IMR-90 (cell line): ENCODE results near the gene TFIP11. TPM values are rescaled to one million over a fixed set of nuclear protein-coding genes. Genes with fewer than 3 reads are reported as not detected.

ENCODE experiments used
- ATAC-seq: fragments of 200-7000 bp; cut with Tn5 transposase; 2 replicates; pipeline ENCODE4 v1.9.1; 2020; ENCODE audit warnings: low read depth, mild to moderate bottlenecking, moderate library complexity
- BruUV-seq: library from RNA; stranded (reverse); fragments of 400-500 nt; replicated peaks from 2 replicates; lab custom pipeline; 2021; lab: Mats Ljungman, UMichigan
- CTCF ChIA-PET: fragments of 300-600 bp; formaldehyde crosslinking; extraction: SDS; loops from one replicate; lab custom pipeline; 2021; ENCODE audit warnings: antibody characterized with exemption; lab: Yijun Ruan, JAX
- POLR2A ChIA-PET: fragments of 300-600 bp; sonication (Branson Sonifier 250); formaldehyde crosslinking; loops from one replicate; lab custom pipeline; 2022; ENCODE audit warnings: antibody characterized with exemption; ENCODE audit not compliant: unreplicated experiment; lab: Charles Lee
- DNase-seq: peaks from one replicate; pipeline ENCODE4 v3.0.0; 2013
- H2AFZ ChIP-seq: replicated peaks from 2 replicates; pipeline ENCODE3; 2013; ENCODE audit warnings: low read length, mild to moderate bottlenecking; ENCODE audit not compliant: poor library complexity
- H2AK5ac ChIP-seq: 2 replicates; pipeline ENCODE4 v1.6.1; 2013; ENCODE audit warnings: low read depth, low read length, inconsistent platforms
- H2AK9ac ChIP-seq: replicated peaks from 2 replicates; pipeline ENCODE3; 2013; ENCODE audit warnings: mild to moderate bottlenecking, low read depth, low read length, moderate library complexity; ENCODE audit not compliant: poor library complexity
- H2BK120ac ChIP-seq: 2 replicates; pipeline ENCODE4 v1.6.1; 2013; ENCODE audit warnings: low read depth, low read length, inconsistent platforms
- H2BK15ac ChIP-seq: 3 replicates; pipeline ENCODE4 v1.6.1; 2013; ENCODE audit warnings: low read depth, low read length, inconsistent platforms
- H2BK20ac ChIP-seq: 2 replicates; pipeline ENCODE4 v1.6.1; 2013; ENCODE audit warnings: low read depth, mild to moderate bottlenecking, inconsistent platforms, low read length, moderate library complexity
- H2BK5ac ChIP-seq: 2 replicates; pipeline ENCODE4 v1.6.1; 2013; ENCODE audit warnings: mild to moderate bottlenecking, low read depth, low read length, inconsistent platforms; ENCODE audit not compliant: poor library complexity, severe bottlenecking
- H3K14ac ChIP-seq: replicated peaks from 2 replicates; pipeline ENCODE4 v1.6.1; 2013; ENCODE audit warnings: low read depth, low read length, inconsistent platforms
- H3K18ac ChIP-seq: 2 replicates; pipeline ENCODE4 v1.6.1; 2013; ENCODE audit warnings: low read depth, low read length, control low read depth
- H3K23ac ChIP-seq: 2 replicates; pipeline ENCODE4 v1.6.1; 2013; ENCODE audit warnings: low read depth, low read length, inconsistent platforms
- H3K27ac ChIP-seq: 2 replicates; pipeline ENCODE4 v1.5.1; 2013; ENCODE audit warnings: mild to moderate bottlenecking, control low read depth, low read length; ENCODE audit not compliant: insufficient read depth
- H3K27me3 ChIP-seq: 2 replicates; pipeline ENCODE4 v1.6.1; 2013; ENCODE audit warnings: low read length; ENCODE audit not compliant: control insufficient read depth, insufficient read depth
- H3K36me3 ChIP-seq: 2 replicates; pipeline ENCODE4 v1.6.1; 2013; ENCODE audit warnings: low read length, mixed read lengths; ENCODE audit not compliant: control insufficient read depth, insufficient read depth
- H3K4ac ChIP-seq: 2 replicates; pipeline ENCODE4 v1.6.1; 2013; ENCODE audit warnings: low read depth, low read length, inconsistent platforms
- H3K4me1 ChIP-seq: 2 replicates; pipeline ENCODE4 v1.6.1; 2013; ENCODE audit warnings: low read length, mixed read lengths; ENCODE audit not compliant: control insufficient read depth, insufficient read depth
- H3K4me2 ChIP-seq: 2 replicates; pipeline ENCODE4 v1.6.1; 2013; ENCODE audit warnings: low read depth, mild to moderate bottlenecking, control low read depth, low read length, moderate library complexity
- H3K4me3 ChIP-seq: 2 replicates; pipeline ENCODE4 v1.5.1; 2013; ENCODE audit warnings: low read depth, mild to moderate bottlenecking, control low read depth, low read length, moderate library complexity; ENCODE audit not compliant: insufficient read depth
- H3K56ac ChIP-seq: 2 replicates; pipeline ENCODE4 v1.6.1; 2013; ENCODE audit warnings: low read length, inconsistent platforms; ENCODE audit not compliant: insufficient read depth; ENCODE audit errors: extremely low read depth
- H3K79me1 ChIP-seq, 2 experiments: 2 replicates each; pipeline ENCODE4 v1.6.1; 2013; ENCODE audit warnings: low read length in 2 of 2, inconsistent platforms in 1 of 2, low read depth in 1 of 2
- H3K9ac ChIP-seq: 2 replicates; pipeline ENCODE4 v1.6.1; 2013; ENCODE audit warnings: low read depth, low read length, control low read depth
- H3K9me1 ChIP-seq: 2 replicates; pipeline ENCODE4 v1.6.1; 2013; ENCODE audit warnings: low read length, inconsistent platforms; ENCODE audit not compliant: insufficient read depth
- H3K9me3 ChIP-seq: 2 replicates; pipeline ENCODE4 v1.6.1; 2013; ENCODE audit warnings: low read length; ENCODE audit not compliant: control insufficient read depth, insufficient read depth
- H4K20me1 ChIP-seq: 2 replicates; pipeline ENCODE4 v1.6.1; 2013; ENCODE audit warnings: low read length, inconsistent platforms; ENCODE audit not compliant: insufficient read depth
- H4K5ac ChIP-seq: 2 replicates; pipeline ENCODE4 v1.6.1; 2013; ENCODE audit warnings: mild to moderate bottlenecking, low read depth, low read length, control low read depth
- H4K8ac ChIP-seq, 2 experiments: 2 replicates each; pipeline ENCODE4 v1.6.1; 2013; ENCODE audit warnings: low read depth in 2 of 2, low read length in 2 of 2, control low read depth in 1 of 2, inconsistent platforms in 1 of 2
- H4K91ac ChIP-seq: 2 replicates; pipeline ENCODE4 v1.6.1; 2013; ENCODE audit warnings: low read depth, low read length, inconsistent platforms; ENCODE audit not compliant: insufficient read depth
- CEBPB ChIP-seq: IDR thresholded peaks from 2 replicates; pipeline ENCODE4 v1.6.1; 2012; ENCODE audit warnings: low read depth, low read length, improper control_type of control experiment
- CHD1 ChIP-seq: IDR thresholded peaks from 2 replicates; pipeline ENCODE4 v1.6.1; 2012; ENCODE audit warnings: low read depth, low read length, improper control_type of control experiment
- FOS ChIP-seq: fragments of 150-350 bp; IDR thresholded peaks from 2 replicates; pipeline ENCODE4 v1.6.1; 2016; ENCODE audit warnings: low read depth, low read length
- MAFK ChIP-seq: IDR thresholded peaks from 2 replicates; pipeline ENCODE4 v1.6.1; 2012; ENCODE audit warnings: low read depth, low read length, improper control_type of control experiment
- MAZ ChIP-seq: IDR thresholded peaks from 2 replicates; pipeline ENCODE4 v1.6.1; 2012; ENCODE audit warnings: low read depth, mild to moderate bottlenecking, low read length, improper control_type of control experiment, moderate library complexity, borderline replicate concordance
- MXI1 ChIP-seq: IDR thresholded peaks from 2 replicates; pipeline ENCODE4 v1.6.1; 2012; ENCODE audit warnings: low read depth, mild to moderate bottlenecking, low read length, moderate library complexity, borderline replicate concordance
- NFE2L2 ChIP-seq: fragments of 150-350 bp; IDR thresholded peaks from 2 replicates; pipeline ENCODE4 v1.6.1; 2016; ENCODE audit warnings: low read depth, mild to moderate bottlenecking, low read length
- POLR2A ChIP-seq: IDR thresholded peaks from 2 replicates; pipeline ENCODE4 v1.6.1; 2012; ENCODE audit warnings: mild to moderate bottlenecking, low read depth, low read length
- RAD21 ChIP-seq: IDR thresholded peaks from 2 replicates; pipeline ENCODE4 v1.6.1; 2012; ENCODE audit warnings: low read length, improper control_type of control experiment
- RCOR1 ChIP-seq: IDR thresholded peaks from 2 replicates; pipeline ENCODE4 v1.6.1; 2012; ENCODE audit warnings: mild to moderate bottlenecking, low read length, improper control_type of control experiment; ENCODE audit not compliant: insufficient replicate concordance
- RFX5 ChIP-seq: IDR thresholded peaks from 2 replicates; pipeline ENCODE4 v1.8.0; 2012; ENCODE audit warnings: low read depth, mild to moderate bottlenecking, low read length, moderate library complexity
- SMC3 ChIP-seq: fragments of 150-350 bp; IDR thresholded peaks from 2 replicates; pipeline ENCODE4 v1.6.1; 2016; ENCODE audit warnings: low read depth, mild to moderate bottlenecking, antibody characterized with exemption, low read length, moderate library complexity
- WGBS, 2 experiments: methylation state at CpG; one replicate each; pipeline versions ENCODE4 v1.1.5 to v1.1.7; 2013; ENCODE audit warnings: missing lambda C conversion rate in 2 of 2; ENCODE audit not compliant: insufficient read length in 1 of 2; ENCODE audit errors: extremely low coverage in 2 of 2; 5-methylcytosine and 5-hydroxymethylcytosine counted together
- dilution Hi-C: fragments of 300-500 bp; cut with HindIII; formaldehyde crosslinking; loops from one replicate; pipeline ENCODE4 v1.14.3; 2018; ENCODE audit warnings: low sequenced_read_pairs; ENCODE audit not compliant: unreplicated experiment
- in situ Hi-C: fragments of 300-500 bp; cut with MboI; formaldehyde crosslinking; loops from 3 replicates; pipeline ENCODE4 v1.14.3; 2019; ENCODE audit warnings: low sequenced_read_pairs, inconsistent platforms, mixed read lengths
- intact Hi-C: fragments of 100-400 bp; cut with micrococcal nuclease; formaldehyde crosslinking; loops from 2 replicates; pipeline ENCODE4 v1.10.0; 2022
- polyA plus RNA-seq, 3 experiments: library from polyadenylated mRNA; depleted of rRNA; stranded (reverse); fragments of >200 nt; gene quantifications; 2 replicates each; pipeline ENCODE4 v1.2.3, GENCODE V29; 2012; ENCODE audit warnings: low replicate concordance in 1 of 3
- total RNA-seq: library from RNA; depleted of rRNA; stranded (reverse); fragments of >200 nt; gene quantifications from 2 replicates; pipeline ENCODE4 v1.2.3, GENCODE V29; 2012
- TF ChIP-seq, protein P1 (sequence below): fragments of 150-350 bp; IDR thresholded peaks from 2 replicates; pipeline ENCODE4 v1.6.1; 2016; ENCODE audit warnings: low read depth, mild to moderate bottlenecking, low read length, moderate library complexity, borderline replicate concordance
- TF ChIP-seq, protein P2 (sequence below): conservative IDR thresholded peaks from 2 replicates; pipeline ENCODE4 v1.5.1; 2012; ENCODE audit warnings: mild to moderate bottlenecking, low read depth, low read length, improper control_type of control experiment
- TF ChIP-seq, protein P3 (sequence below): fragments of 150-350 bp; IDR thresholded peaks from 2 replicates; pipeline ENCODE4 v1.6.1; 2017; ENCODE audit warnings: mild to moderate bottlenecking, antibody characterized with exemption, low read length, low read depth

Gene TFIP11
- total and polyA plus RNA-seq, 2 of the 4 experiments (the other 2 are of a cell fraction), result 22.5 to 43.2 TPM

DNA sequence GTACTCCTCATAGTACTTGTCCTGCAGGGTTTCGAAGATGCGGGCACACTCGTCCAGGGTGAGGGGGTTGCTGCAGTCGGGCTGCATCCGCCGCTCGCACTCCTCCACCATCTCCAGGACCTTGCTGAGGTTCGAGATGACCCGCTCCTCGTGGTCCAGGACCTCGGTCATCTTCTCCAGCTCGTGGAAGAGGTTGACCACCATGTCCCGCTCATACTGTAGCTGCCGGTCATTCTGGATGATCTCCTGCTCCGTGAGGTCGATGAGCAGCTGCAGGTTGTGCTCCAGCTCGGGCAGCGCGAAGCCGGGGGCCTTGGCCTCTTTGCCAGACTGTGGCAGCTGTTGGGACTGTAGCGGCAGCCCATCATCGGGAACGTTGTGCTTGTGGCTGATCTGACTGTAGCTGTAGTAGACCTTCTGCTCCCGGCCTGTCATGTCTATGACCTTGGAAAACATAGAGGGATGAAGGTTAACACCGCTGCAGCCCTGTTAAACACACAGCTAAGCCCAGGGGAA, 13.0 kb downstream of the TFIP11 start:
- no peaks in the 10 kb centered on the region for H3K9me1 ChIP-seq
- H4K91ac ChIP-seq, result no peak overlapping the region
- no peaks in the 10 kb centered on the region for H3K9me3 ChIP-seq
- no peaks in the 10 kb centered on the region for H3K4me1 ChIP-seq
- H4K5ac ChIP-seq, result no peak overlapping the region
- H4K8ac ChIP-seq, result no peak overlapping the region
- no peak overlapping the region for H3K56ac ChIP-seq
- no peak overlapping the region for H2BK15ac ChIP-seq
- TF ChIP-seq CEBPB (no peak), MAZ (no peak), NFE2L2 (no peak), RFX5 (no peak), MXI1 (no peak), POLR2A (no peak), RAD21 (no peak), CHD1 (no peak), RCOR1 (no peak), MAFK (no peak), FOS (no peak), SMC3 (no peak)
- TF ChIP-seq, protein P1, sequence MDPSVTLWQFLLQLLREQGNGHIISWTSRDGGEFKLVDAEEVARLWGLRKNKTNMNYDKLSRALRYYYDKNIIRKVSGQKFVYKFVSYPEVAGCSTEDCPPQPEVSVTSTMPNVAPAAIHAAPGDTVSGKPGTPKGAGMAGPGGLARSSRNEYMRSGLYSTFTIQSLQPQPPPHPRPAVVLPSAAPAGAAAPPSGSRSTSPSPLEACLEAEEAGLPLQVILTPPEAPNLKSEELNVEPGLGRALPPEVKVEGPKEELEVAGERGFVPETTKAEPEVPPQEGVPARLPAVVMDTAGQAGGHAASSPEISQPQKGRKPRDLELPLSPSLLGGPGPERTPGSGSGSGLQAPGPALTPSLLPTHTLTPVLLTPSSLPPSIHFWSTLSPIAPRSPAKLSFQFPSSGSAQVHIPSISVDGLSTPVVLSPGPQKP, result no peak
- TF ChIP-seq, protein P2, sequence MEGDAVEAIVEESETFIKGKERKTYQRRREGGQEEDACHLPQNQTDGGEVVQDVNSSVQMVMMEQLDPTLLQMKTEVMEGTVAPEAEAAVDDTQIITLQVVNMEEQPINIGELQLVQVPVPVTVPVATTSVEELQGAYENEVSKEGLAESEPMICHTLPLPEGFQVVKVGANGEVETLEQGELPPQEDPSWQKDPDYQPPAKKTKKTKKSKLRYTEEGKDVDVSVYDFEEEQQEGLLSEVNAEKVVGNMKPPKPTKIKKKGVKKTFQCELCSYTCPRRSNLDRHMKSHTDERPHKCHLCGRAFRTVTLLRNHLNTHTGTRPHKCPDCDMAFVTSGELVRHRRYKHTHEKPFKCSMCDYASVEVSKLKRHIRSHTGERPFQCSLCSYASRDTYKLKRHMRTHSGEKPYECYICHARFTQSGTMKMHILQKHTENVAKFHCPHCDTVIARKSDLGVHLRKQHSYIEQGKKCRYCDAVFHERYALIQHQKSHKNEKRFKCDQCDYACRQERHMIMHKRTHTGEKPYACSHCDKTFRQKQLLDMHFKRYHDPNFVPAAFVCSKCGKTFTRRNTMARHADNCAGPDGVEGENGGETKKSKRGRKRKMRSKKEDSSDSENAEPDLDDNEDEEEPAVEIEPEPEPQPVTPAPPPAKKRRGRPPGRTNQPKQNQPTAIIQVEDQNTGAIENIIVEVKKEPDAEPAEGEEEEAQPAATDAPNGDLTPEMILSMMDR, result no peak
- TF ChIP-seq, protein P3, sequence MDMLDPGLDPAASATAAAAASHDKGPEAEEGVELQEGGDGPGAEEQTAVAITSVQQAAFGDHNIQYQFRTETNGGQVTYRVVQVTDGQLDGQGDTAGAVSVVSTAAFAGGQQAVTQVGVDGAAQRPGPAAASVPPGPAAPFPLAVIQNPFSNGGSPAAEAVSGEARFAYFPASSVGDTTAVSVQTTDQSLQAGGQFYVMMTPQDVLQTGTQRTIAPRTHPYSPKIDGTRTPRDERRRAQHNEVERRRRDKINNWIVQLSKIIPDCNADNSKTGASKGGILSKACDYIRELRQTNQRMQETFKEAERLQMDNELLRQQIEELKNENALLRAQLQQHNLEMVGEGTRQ, result no peak
- dilution Hi-C loops, result no loop called here
- H3K4ac ChIP-seq, result no peak overlapping the region
- H2AFZ ChIP-seq, result no peak overlapping the region
- no peak overlapping the region for H2AK5ac ChIP-seq
- no peaks in the 10 kb centered on the region for H3K27me3 ChIP-seq
- no peak overlapping the region for H2BK20ac ChIP-seq
- intact Hi-C loops, result no loop called here
- no peak overlapping the region for H3K27ac ChIP-seq
- H2BK120ac ChIP-seq, result no peak overlapping the region
- H3K23ac ChIP-seq, result no peak overlapping the region
- no peak overlapping the region for H3K14ac ChIP-seq
- in situ Hi-C loops, result no loop called here
- H3K4me3 ChIP-seq, result no peak overlapping the region
- ChIA-PET POLR2A (no interaction called here), CTCF (interaction anchor here (1.1 kb wide), 1 partner anchor 167 kb away, joined by 3 read pairs; no protein-coding TSS in a partner anchor)
- H3K9ac ChIP-seq, result no peak overlapping the region
- no peak overlapping the region for H2AK9ac ChIP-seq
- peaks cover 58% of the 10 kb centered on the region for H3K36me3 ChIP-seq
- H4K20me1 ChIP-seq, result no peaks in the 10 kb centered on the region
- no peak for DNase-seq
- H3K79me1 ChIP-seq, result peaks cover 8 to 22% of the 10 kb centered on the region in 2 experiments; a peak in 3 of 4 replicates
- WGBS, 2 experiments, result 91% methylated on average over 16 of the region's 25 CpGs; no CpG with 5 or more reads in 1 of the 2 experiments
- ATAC-seq, result no peak
- H3K18ac ChIP-seq, result no peak overlapping the region
- TSS peak; percentile 62 for BruUV-seq
- H3K4me2 ChIP-seq, result no peak overlapping the region
- H2BK5ac ChIP-seq, result no peak overlapping the region
